HepG2 (cell line): ENCODE data around the gene RIPOR1. TPM values are rescaled to one million over a fixed set of nuclear protein-coding genes. Genes with fewer than 3 reads are reported as not detected.

Experiments used
- ATAC-seq: fragments of 200-7000 bp; cut with Tn5 transposase; 3 replicates; pipeline ENCODE4 v1.9.1; 2020; ENCODE audit warnings: mild to moderate bottlenecking, moderate library complexity
- BruUV-seq: library from RNA; stranded (reverse); fragments of 400-500 nt; replicated peaks from 2 replicates; lab custom pipeline; 2021; lab: Mats Ljungman, UMichigan
- CTCF ChIA-PET: fragments of 300-600 bp; formaldehyde crosslinking; extraction: SDS; loops from one replicate; lab custom pipeline; 2021; ENCODE audit warnings: low total read pairs, inconsistent platforms, low intra/inter-chr PET ratio; lab: Yijun Ruan, JAX
- POLR2A ChIA-PET: fragments of 350-600 bp; sonication (Branson Sonifier 250); formaldehyde crosslinking; loops from one replicate; lab custom pipeline; 2020; ENCODE audit warnings: antibody characterized with exemption, inconsistent platforms; lab: Yijun Ruan, JAX
- DNase-seq: peaks from one replicate; pipeline ENCODE4 v3.0.0-alpha.2; 2015; ENCODE audit warnings: low spot score
- FAIRE-seq: peaks from 3 replicates; lab custom pipeline; 2011; peaks lifted over from hg19 to GRCh38; lab: Jason Lieb, UNC
- H2AFZ ChIP-seq: one replicate; pipeline ENCODE4 v1.6.1; 2011; ENCODE audit warnings: low read length, inconsistent platforms
- H3K27ac ChIP-seq: fragments of 300-600 bp; 3 replicates; pipeline ENCODE4 v1.8.0; 2011; ENCODE audit warnings: mixed run types, mild to moderate bottlenecking, mixed read lengths, low read length, inconsistent platforms; ENCODE audit not compliant: insufficient read depth; ENCODE audit errors: extremely low read length
- H3K27me3 ChIP-seq, 2 experiments: fragments of 200-600 bp in 1 of 2; 2 replicates in 1 of 2; 3 replicates in 1 of 2; pipeline versions ENCODE4 v1.6.0 to v1.8.0; 2011; ENCODE audit warnings: low read length in 2 of 2, mild to moderate bottlenecking in 2 of 2, moderate library complexity in 2 of 2, inconsistent platforms in 1 of 2; ENCODE audit not compliant: insufficient read depth in 2 of 2, control insufficient read depth in 1 of 2
- H3K36me3 ChIP-seq, 2 experiments: fragments of 200-600 bp in 1 of 2; replicated peaks in 1 of 2; 2 replicates in 1 of 2; 3 replicates in 1 of 2; pipeline versions ENCODE4 v1.5.1 to v1.8.0; 2011; ENCODE audit warnings: low read length in 2 of 2, inconsistent platforms in 1 of 2; ENCODE audit not compliant: insufficient read depth in 2 of 2, control insufficient read depth in 1 of 2
- H3K4me1 ChIP-seq: 2 replicates; pipeline ENCODE4 v1.5.1; 2012; ENCODE audit warnings: low read length, inconsistent platforms; ENCODE audit not compliant: insufficient read depth
- H3K4me2 ChIP-seq: 2 replicates; pipeline ENCODE4 v1.6.0; 2011; ENCODE audit warnings: low read depth, low read length, inconsistent platforms
- H3K4me3 ChIP-seq, 3 experiments: fragments of 200-600 bp in 1 of 3; sonication (generic), shearing (Covaris generic) in 1 of 3; replicated peaks in 1 of 3; 2 replicates each; pipeline ENCODE4 v1.5.1; 2011 to 2016; ENCODE audit warnings: low read length in 3 of 3, inconsistent platforms in 2 of 3, low read depth in 2 of 3, mild to moderate bottlenecking in 2 of 3, control low read depth in 1 of 3, mixed read lengths in 1 of 3; ENCODE audit not compliant: insufficient read depth in 1 of 3
- H3K79me2 ChIP-seq: one replicate; pipeline ENCODE4 v1.6.1; 2011; ENCODE audit warnings: low read length, inconsistent platforms; ENCODE audit not compliant: insufficient read depth
- H3K9ac ChIP-seq: 2 replicates; pipeline ENCODE4 v1.6.0; 2011; ENCODE audit warnings: mild to moderate bottlenecking, low read depth, low read length, inconsistent platforms; ENCODE audit not compliant: insufficient read depth
- H3K9me3 ChIP-seq: 2 replicates; pipeline ENCODE4 v1.5.1; 2012; ENCODE audit warnings: mild to moderate bottlenecking, low read length
- H4K20me1 ChIP-seq: 2 replicates; pipeline ENCODE4 v1.6.0; 2011; ENCODE audit warnings: inconsistent platforms, mild to moderate bottlenecking, low read length, moderate library complexity; ENCODE audit not compliant: insufficient read depth
- AGO2 ChIP-seq: fragments of 200-400 bp; formaldehyde crosslinking; optimal IDR thresholded peaks from 2 replicates; pipeline ENCODE3; 2017; ENCODE audit warnings: mild to moderate bottlenecking, low read depth, low read length, moderate library complexity
- FOXC1 ChIP-seq: sonication (generic); formaldehyde crosslinking; IDR thresholded peaks from 2 replicates; pipeline ENCODE4 v1.8.0; 2022; ENCODE audit warnings: mild to moderate bottlenecking, missing genetic modification reagents, borderline replicate concordance
- HNRNPL ChIP-seq: fragments of 200-400 bp; formaldehyde crosslinking; IDR thresholded peaks from 2 replicates; pipeline ENCODE4 v1.6.1; 2017; ENCODE audit warnings: mild to moderate bottlenecking, low read depth, low read length
- IRF2 ChIP-seq: IDR thresholded peaks from 2 replicates; pipeline ENCODE4 v1.6.1; 2018; ENCODE audit warnings: missing genetic modification reagents, missing compliant biosample characterization
- MTF2 ChIP-seq: sonication (generic); formaldehyde crosslinking; IDR thresholded peaks from 2 replicates; pipeline ENCODE4 v1.5.0; 2020; ENCODE audit warnings: missing genetic modification reagents, borderline replicate concordance
- PCBP1 ChIP-seq: fragments of 200-400 bp; formaldehyde crosslinking; IDR thresholded peaks from 2 replicates; pipeline ENCODE4 v1.6.1; 2017; ENCODE audit warnings: mild to moderate bottlenecking, low read depth, low read length, borderline replicate concordance
- ZMYM3 ChIP-seq: sonication (generic); formaldehyde crosslinking; IDR thresholded peaks from 2 replicates; pipeline ENCODE4 v1.5.1; 2020; ENCODE audit warnings: mild to moderate bottlenecking, missing genetic modification reagents
- ZNF333 ChIP-seq: sonication (generic); formaldehyde crosslinking; IDR thresholded peaks from 2 replicates; pipeline ENCODE4 v1.4.0; 2020; ENCODE audit warnings: mild to moderate bottlenecking, missing genetic modification reagents, borderline replicate concordance
- ZNF432 ChIP-seq: sonication (generic); formaldehyde crosslinking; IDR thresholded peaks from 2 replicates; pipeline ENCODE4 v1.5.0; 2020; ENCODE audit warnings: missing genetic modification reagents, mild to moderate bottlenecking, borderline replicate concordance
- ZNF605 ChIP-seq: sonication (generic); formaldehyde crosslinking; IDR thresholded peaks from 2 replicates; pipeline ENCODE4 v1.8.0; 2022; ENCODE audit warnings: mild to moderate bottlenecking, missing genetic modification reagents
- ZNF670 ChIP-seq: sonication (generic); formaldehyde crosslinking; IDR thresholded peaks from 2 replicates; pipeline ENCODE4 v1.8.0; 2022; ENCODE audit warnings: mild to moderate bottlenecking, missing genetic modification reagents, borderline replicate concordance
- ZNF713 ChIP-seq: sonication (generic); formaldehyde crosslinking; IDR thresholded peaks from 2 replicates; pipeline ENCODE4 v1.4.0; 2020; ENCODE audit warnings: mild to moderate bottlenecking, missing genetic modification reagents
- ZNF768 ChIP-seq: sonication (generic); formaldehyde crosslinking; IDR thresholded peaks from 2 replicates; pipeline ENCODE4 v1.4.0; 2020; ENCODE audit warnings: missing genetic modification reagents
- ZNF841 ChIP-seq: sonication (generic); formaldehyde crosslinking; IDR thresholded peaks from 2 replicates; pipeline ENCODE4 v1.8.1; 2023; ENCODE audit warnings: missing genetic modification reagents, borderline replicate concordance
- WGBS: methylation state at CpG from one replicate; pipeline ENCODE4 v1.1.6; 2017; ENCODE audit warnings: low lambda C conversion rate; 5-methylcytosine and 5-hydroxymethylcytosine counted together
- in situ Hi-C: cut with HindIII; loops from 2 replicates; pipeline ENCODE4 v1.10.0; 2017; ENCODE audit warnings: low pct_unique_long_range_greater_than_20kb; ENCODE audit not compliant: extremely low pct_ligation_motif_present
- intact Hi-C: fragments of 100-400 bp; cut with micrococcal nuclease; formaldehyde crosslinking; loops from one replicate; pipeline ENCODE4 v1.10.0; 2022; ENCODE audit not compliant: unreplicated experiment
- polyA plus RNA-seq, 8 experiments: library from polyadenylated mRNA; depleted of rRNA in 3 of 8; stranded (reverse) in 7 of 8; unstranded in 1 of 8; fragments of >200 nt; fragmentation: Illumina TruSeq in 4 of 8; extraction: Trizol in 4 of 8; gene quantifications; 2 replicates each; pipeline versions ENCODE4 v1.2.1 to v1.2.3, GENCODE V29; 2011 to 2016; ENCODE audit warnings: low read depth in 4 of 8, missing spikeins in 1 of 8, mixed read lengths in 1 of 8; ENCODE audit not compliant: insufficient read depth in 1 of 8
- total RNA-seq, 5 experiments: library from RNA; depleted of rRNA; stranded (reverse); fragments of >200 nt; fragmentation: Illumina TruSeq; extraction: Trizol; gene quantifications; 2 replicates each; pipeline ENCODE4 v1.2.3, GENCODE V29; 2016; ENCODE audit warnings: low read depth in 1 of 5
- TF ChIP-seq, protein P1 (sequence below): sonication (generic); formaldehyde crosslinking; IDR thresholded peaks from 2 replicates; pipeline ENCODE4 v1.4.0; 2020; ENCODE audit warnings: missing genetic modification reagents
- TF ChIP-seq, protein P2 (sequence below): sonication (generic); formaldehyde crosslinking; IDR thresholded peaks from 2 replicates; pipeline ENCODE4 v1.5.1; 2020; ENCODE audit warnings: mild to moderate bottlenecking, missing genetic modification reagents, moderate library complexity
- TF ChIP-seq, protein P3 (sequence below): sonication (generic); formaldehyde crosslinking; IDR thresholded peaks from 2 replicates; pipeline ENCODE4 v1.5.0; 2020; ENCODE audit warnings: missing genetic modification reagents

The RIPOR1 gene
- total and polyA plus RNA-seq, 2 of the 13 experiments (the other 11 are each of a cell fraction or from before 2014, with no cell fraction given), result 4.6 to 8.1 TPM

DNA sequence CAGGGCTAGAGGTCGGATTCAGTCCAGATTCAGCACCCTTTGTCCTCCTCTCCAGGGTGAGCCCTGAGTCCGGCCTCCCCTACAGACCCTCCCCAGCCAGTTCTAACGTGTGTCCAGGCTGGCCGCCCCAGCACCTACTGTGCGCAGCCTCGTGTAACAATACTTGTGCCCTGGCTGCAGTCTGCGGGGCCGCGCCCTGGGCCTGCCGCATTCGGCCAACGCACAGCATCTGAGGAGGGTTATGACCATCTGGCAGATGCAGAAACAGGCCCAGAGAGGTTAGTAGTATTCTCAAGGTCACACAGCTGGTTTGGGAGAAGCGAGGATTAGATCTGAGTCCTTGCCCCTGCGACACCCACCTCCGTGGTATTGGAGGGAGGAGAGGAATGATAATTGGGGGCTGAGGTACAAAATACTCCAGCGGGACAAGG, 968 bp downstream of the RIPOR1 start:
- FAIRE-seq (no peak), ATAC-seq (no peak; the same call in 2 of the 3 replicates), DNase-seq (no peak)
- peaks cover 4% of the 10 kb centered on the region for H3K79me2 ChIP-seq
- CTCF ChIA-PET, result interaction anchor here (1.6 kb wide), 1 partner anchor 9 kb away, joined by 5 read pairs; no protein-coding TSS in a partner anchor
- POLR2A ChIA-PET, result interaction anchor here (1.3 to 2.8 kb wide), 5 partner anchors 8 to 137 kb away, joined by 3 to 19 read pairs (median 7); partner anchors contain the start of genes C16orf86, CTCF and ENKD1
- H3K4me2 ChIP-seq, result peak overlapping the region; percentile 99
- WGBS, result 21% methylated on average over 16 of the region's 16 CpGs
- BruUV-seq, result TSS peak; percentile 62
- H2AFZ ChIP-seq, result no peak overlapping the region
- peak overlapping the region; percentile 74 for H3K9ac ChIP-seq
- intact Hi-C loops, result no loop called here
- peak overlapping the region; percentile 19 for H3K27ac ChIP-seq
- H3K36me3 ChIP-seq, result no peaks in the 10 kb centered on the region
- peaks cover 70% of the 10 kb centered on the region for H3K4me1 ChIP-seq
- no peaks in the 10 kb centered on the region for H3K9me3 ChIP-seq
- peaks cover 6 to 23% of the 10 kb centered on the region in 2 experiments; a peak in 3 of 5 replicates for H3K27me3 ChIP-seq
- H3K4me3 ChIP-seq, result peak overlapping the region; percentile 69 to 82 (median 74)
- in situ Hi-C loops, result no loop called here
- peaks cover 20% of the 10 kb centered on the region; the same call in 1 of the 2 replicates for H4K20me1 ChIP-seq
- TF ChIP-seq MTF2 (CRISPR knock-in tag) (0 out of 2 replicates have a peak, but pooled peaks have one; percentile 15), ZNF432 (CRISPR knock-in tag) (no peak), ZNF605 (CRISPR knock-in tag) (no peak), HNRNPL (0 out of 2 replicates have a peak, but pooled peaks have one; percentile 28), AGO2 (peak; percentile 20), ZMYM3 (CRISPR knock-in tag) (peak; percentile 98), ZNF333 (CRISPR knock-in tag) (peak; percentile 17; the same call in 1 of the 2 replicates), ZNF713 (0 out of 2 replicates have a peak, but pooled peaks have one; percentile 93), PCBP1 (0 out of 2 replicates have a peak, but pooled peaks have one; percentile 45), FOXC1 (0 out of 2 replicates have a peak, but pooled peaks have one; percentile 7), ZNF670 (CRISPR knock-in tag) (0 out of 2 replicates have a peak, but pooled peaks have one; percentile 54), ZNF841 (CRISPR knock-in tag) (no peak), ZNF768 (CRISPR knock-in tag) (peak; percentile 99), IRF2 (0 out of 2 replicates have a peak, but pooled peaks have one; percentile 39)
- TF ChIP-seq, protein P1, sequence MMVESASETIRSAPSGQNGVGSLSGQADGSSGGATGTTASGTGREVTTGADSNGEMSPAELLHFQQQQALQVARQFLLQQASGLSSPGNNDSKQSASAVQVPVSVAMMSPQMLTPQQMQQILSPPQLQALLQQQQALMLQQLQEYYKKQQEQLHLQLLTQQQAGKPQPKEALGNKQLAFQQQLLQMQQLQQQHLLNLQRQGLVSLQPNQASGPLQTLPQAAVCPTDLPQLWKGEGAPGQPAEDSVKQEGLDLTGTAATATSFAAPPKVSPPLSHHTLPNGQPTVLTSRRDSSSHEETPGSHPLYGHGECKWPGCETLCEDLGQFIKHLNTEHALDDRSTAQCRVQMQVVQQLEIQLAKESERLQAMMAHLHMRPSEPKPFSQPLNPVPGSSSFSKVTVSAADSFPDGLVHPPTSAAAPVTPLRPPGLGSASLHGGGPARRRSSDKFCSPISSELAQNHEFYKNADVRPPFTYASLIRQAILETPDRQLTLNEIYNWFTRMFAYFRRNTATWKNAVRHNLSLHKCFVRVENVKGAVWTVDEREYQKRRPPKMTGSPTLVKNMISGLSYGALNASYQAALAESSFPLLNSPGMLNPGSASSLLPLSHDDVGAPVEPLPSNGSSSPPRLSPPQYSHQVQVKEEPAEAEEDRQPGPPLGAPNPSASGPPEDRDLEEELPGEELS (CRISPR knock-in tag), result no peak
- TF ChIP-seq, protein P2, sequence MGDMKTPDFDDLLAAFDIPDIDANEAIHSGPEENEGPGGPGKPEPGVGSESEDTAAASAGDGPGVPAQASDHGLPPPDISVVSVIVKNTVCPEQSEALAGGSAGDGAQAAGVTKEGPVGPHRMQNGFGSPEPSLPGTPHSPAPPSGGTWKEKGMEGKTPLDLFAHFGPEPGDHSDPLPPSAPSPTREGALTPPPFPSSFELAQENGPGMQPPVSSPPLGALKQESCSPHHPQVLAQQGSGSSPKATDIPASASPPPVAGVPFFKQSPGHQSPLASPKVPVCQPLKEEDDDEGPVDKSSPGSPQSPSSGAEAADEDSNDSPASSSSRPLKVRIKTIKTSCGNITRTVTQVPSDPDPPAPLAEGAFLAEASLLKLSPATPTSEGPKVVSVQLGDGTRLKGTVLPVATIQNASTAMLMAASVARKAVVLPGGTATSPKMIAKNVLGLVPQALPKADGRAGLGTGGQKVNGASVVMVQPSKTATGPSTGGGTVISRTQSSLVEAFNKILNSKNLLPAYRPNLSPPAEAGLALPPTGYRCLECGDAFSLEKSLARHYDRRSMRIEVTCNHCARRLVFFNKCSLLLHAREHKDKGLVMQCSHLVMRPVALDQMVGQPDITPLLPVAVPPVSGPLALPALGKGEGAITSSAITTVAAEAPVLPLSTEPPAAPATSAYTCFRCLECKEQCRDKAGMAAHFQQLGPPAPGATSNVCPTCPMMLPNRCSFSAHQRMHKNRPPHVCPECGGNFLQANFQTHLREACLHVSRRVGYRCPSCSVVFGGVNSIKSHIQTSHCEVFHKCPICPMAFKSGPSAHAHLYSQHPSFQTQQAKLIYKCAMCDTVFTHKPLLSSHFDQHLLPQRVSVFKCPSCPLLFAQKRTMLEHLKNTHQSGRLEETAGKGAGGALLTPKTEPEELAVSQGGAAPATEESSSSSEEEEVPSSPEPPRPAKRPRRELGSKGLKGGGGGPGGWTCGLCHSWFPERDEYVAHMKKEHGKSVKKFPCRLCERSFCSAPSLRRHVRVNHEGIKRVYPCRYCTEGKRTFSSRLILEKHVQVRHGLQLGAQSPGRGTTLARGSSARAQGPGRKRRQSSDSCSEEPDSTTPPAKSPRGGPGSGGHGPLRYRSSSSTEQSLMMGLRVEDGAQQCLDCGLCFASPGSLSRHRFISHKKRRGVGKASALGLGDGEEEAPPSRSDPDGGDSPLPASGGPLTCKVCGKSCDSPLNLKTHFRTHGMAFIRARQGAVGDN (CRISPR knock-in tag), result peak; percentile 7
- TF ChIP-seq, protein P3, sequence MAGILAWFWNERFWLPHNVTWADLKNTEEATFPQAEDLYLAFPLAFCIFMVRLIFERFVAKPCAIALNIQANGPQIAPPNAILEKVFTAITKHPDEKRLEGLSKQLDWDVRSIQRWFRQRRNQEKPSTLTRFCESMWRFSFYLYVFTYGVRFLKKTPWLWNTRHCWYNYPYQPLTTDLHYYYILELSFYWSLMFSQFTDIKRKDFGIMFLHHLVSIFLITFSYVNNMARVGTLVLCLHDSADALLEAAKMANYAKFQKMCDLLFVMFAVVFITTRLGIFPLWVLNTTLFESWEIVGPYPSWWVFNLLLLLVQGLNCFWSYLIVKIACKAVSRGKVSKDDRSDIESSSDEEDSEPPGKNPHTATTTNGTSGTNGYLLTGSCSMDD, result no peak
